ENCODE measurements around the gene OR4K14.

Gene OR4K14

GRCh38 chr14:20019257-20019865 lies at the start of gene OR4K14:
Gene OR4K14, minus strand, starts transcription at chr14:20019307. Its CDS starts 4,114 bp downstream, at chr14:20015193.
- H3K9ac ChIP-seq (ENCODE audit: low read length) = no peak within 1 kb of the TSS
- no peaks in the 10 kb centered on the region for H3K27me3 ChIP-seq (ENCODE audit: control insufficient read depth, insufficient read depth, low read length)
- H3K36me3 ChIP-seq (ENCODE audit: control insufficient read depth, insufficient read depth, low read length) = no peaks in the 10 kb centered on the region
- H3K4me3 ChIP-seq (ENCODE audit: low read length) = no peak within 1 kb of the TSS
- H3K9me3 ChIP-seq (ENCODE audit: control insufficient read depth, low read length) = no peaks in the 10 kb centered on the region
- H3K4me1 ChIP-seq (ENCODE audit: control insufficient read depth, insufficient read depth, low read length) = no peaks in the 10 kb centered on the region

GRCh38 chr14:20059745-20060144 lies 40.6 kb upstream of the OR4K14 start, which contains the start of gene OR4L1:
Gene OR4L1, plus strand, starts transcription at chr14:20060045. Its CDS starts 0 bp downstream, at chr14:20060045.
- no peaks in the 10 kb centered on the region for H3K27me3 ChIP-seq (ENCODE audit: control insufficient read depth, insufficient read depth, low read length)
- no peaks in the 10 kb centered on the region for H3K9me3 ChIP-seq (ENCODE audit: control insufficient read depth, low read length)
- no peak within 1 kb of the TSS for H3K4me3 ChIP-seq (ENCODE audit: low read length)
- no peaks in the 10 kb centered on the region for H3K4me1 ChIP-seq (ENCODE audit: control insufficient read depth, insufficient read depth, low read length)
- H3K9ac ChIP-seq (ENCODE audit: low read length) = no peak within 1 kb of the TSS
- H3K36me3 ChIP-seq (ENCODE audit: control insufficient read depth, insufficient read depth, low read length) = no peaks in the 10 kb centered on the region

GRCh38 chr14:20048202-20048601 lies 29.1 kb upstream of the OR4K14 start:
- Histone ChIP-seq H3K9me3 (ENCODE audit: control insufficient read depth, low read length) (no peaks in the 10 kb centered on the region), H3K9ac (ENCODE audit: low read length) (no peak overlapping the region), H3K36me3 (ENCODE audit: control insufficient read depth, insufficient read depth, low read length) (no peaks in the 10 kb centered on the region), H3K27me3 (ENCODE audit: control insufficient read depth, insufficient read depth, low read length) (no peaks in the 10 kb centered on the region), H3K4me3 (ENCODE audit: low read length) (no peak overlapping the region), H3K4me1 (ENCODE audit: control insufficient read depth, insufficient read depth, low read length) (no peaks in the 10 kb centered on the region)

- no peak overlapping the region for H3K4me3 ChIP-seq (ENCODE audit: low read length)
- H3K9me3 ChIP-seq (ENCODE audit: control insufficient read depth, low read length) = no peaks in the 10 kb centered on the region
- H3K36me3 ChIP-seq (ENCODE audit: control insufficient read depth, insufficient read depth, low read length) = no peaks in the 10 kb centered on the region
- H3K27me3 ChIP-seq (ENCODE audit: control insufficient read depth, insufficient read depth, low read length) = no peaks in the 10 kb centered on the region
- H3K9ac ChIP-seq (ENCODE audit: low read length) = no peak overlapping the region
- H3K4me1 ChIP-seq (ENCODE audit: control insufficient read depth, insufficient read depth, low read length) = no peaks in the 10 kb centered on the region
These were observed 25.1 kb upstream of the OR4K14 start for GRCh38 chr14:20044243-20044642.

GRCh38 chr14:20035938-20036337 lies 16.8 kb upstream of the OR4K14 start, which contains the start of gene OR4K13:
Gene OR4K13, minus strand, starts transcription at chr14:20036038. Its CDS starts 1,280 bp downstream, at chr14:20034758.
- Histone ChIP-seq H3K4me3 (ENCODE audit: low read length) (no peak within 1 kb of the TSS), H3K36me3 (ENCODE audit: control insufficient read depth, insufficient read depth, low read length) (no peaks in the 10 kb centered on the region), H3K9me3 (ENCODE audit: control insufficient read depth, low read length) (no peaks in the 10 kb centered on the region), H3K4me1 (ENCODE audit: control insufficient read depth, insufficient read depth, low read length) (no peaks in the 10 kb centered on the region), H3K27me3 (ENCODE audit: control insufficient read depth, insufficient read depth, low read length) (no peaks in the 10 kb centered on the region), H3K9ac (ENCODE audit: low read length) (no peak within 1 kb of the TSS)

- H3K4me1 ChIP-seq (ENCODE audit: control insufficient read depth, insufficient read depth, low read length) = no peaks in the 10 kb centered on the region
- no peak overlapping the region for H3K9ac ChIP-seq (ENCODE audit: low read length)
- no peaks in the 10 kb centered on the region for H3K27me3 ChIP-seq (ENCODE audit: control insufficient read depth, insufficient read depth, low read length)
- no peaks in the 10 kb centered on the region for H3K36me3 ChIP-seq (ENCODE audit: control insufficient read depth, insufficient read depth, low read length)
- H3K4me3 ChIP-seq (ENCODE audit: low read length) = no peak overlapping the region
- H3K9me3 ChIP-seq (ENCODE audit: control insufficient read depth, low read length) = no peaks in the 10 kb centered on the region
These were observed 16.3 kb upstream of the OR4K14 start for GRCh38 chr14:20035449-20035848.

GRCh38 chr14:20031058-20031457 lies 12.0 kb upstream of the OR4K14 start:
- Histone ChIP-seq H3K9me3 (ENCODE audit: control insufficient read depth, low read length) (no peaks in the 10 kb centered on the region), H3K4me1 (ENCODE audit: control insufficient read depth, insufficient read depth, low read length) (no peaks in the 10 kb centered on the region), H3K9ac (ENCODE audit: low read length) (no peak overlapping the region), H3K4me3 (ENCODE audit: low read length) (no peak overlapping the region), H3K36me3 (ENCODE audit: control insufficient read depth, insufficient read depth, low read length) (no peaks in the 10 kb centered on the region), H3K27me3 (ENCODE audit: control insufficient read depth, insufficient read depth, low read length) (no peaks in the 10 kb centered on the region)

GRCh38 chr14:20008156-20008555 lies 11.0 kb downstream of the OR4K14 start:
- no peaks in the 10 kb centered on the region for H3K4me1 ChIP-seq (ENCODE audit: control insufficient read depth, insufficient read depth, low read length)
- no peaks in the 10 kb centered on the region for H3K9me3 ChIP-seq (ENCODE audit: control insufficient read depth, low read length)
- no peaks in the 10 kb centered on the region for H3K27me3 ChIP-seq (ENCODE audit: control insufficient read depth, insufficient read depth, low read length)

GRCh38 chr14:20002319-20002718 lies 16.8 kb downstream of the OR4K14 start:
- Histone ChIP-seq H3K4me1 (ENCODE audit: control insufficient read depth, insufficient read depth, low read length) (no peaks in the 10 kb centered on the region), H3K9ac (ENCODE audit: low read length) (no peak overlapping the region), H3K27me3 (ENCODE audit: control insufficient read depth, insufficient read depth, low read length) (no peaks in the 10 kb centered on the region), H3K9me3 (ENCODE audit: control insufficient read depth, low read length) (no peaks in the 10 kb centered on the region), H3K4me3 (ENCODE audit: low read length) (no peak overlapping the region), H3K36me3 (ENCODE audit: control insufficient read depth, insufficient read depth, low read length) (no peaks in the 10 kb centered on the region)

More at GRCh38 chr14:20008156-20008555, 11.0 kb downstream of the OR4K14 start:
- Histone ChIP-seq H3K9ac (ENCODE audit: low read length) (no peak overlapping the region), H3K36me3 (ENCODE audit: control insufficient read depth, insufficient read depth, low read length) (no peaks in the 10 kb centered on the region), H3K4me3 (ENCODE audit: low read length) (no peak overlapping the region)

GRCh38 chr14:20001863-20002262 lies 17.2 kb downstream of the OR4K14 start, which contains the start of gene OR4Q2:
Gene OR4Q2, plus strand, starts transcription at chr14:20002163.
- no peaks in the 10 kb centered on the region for H3K27me3 ChIP-seq (ENCODE audit: control insufficient read depth, insufficient read depth, low read length)
- H3K9ac ChIP-seq (ENCODE audit: low read length) = no peak within 1 kb of the TSS
- H3K9me3 ChIP-seq (ENCODE audit: control insufficient read depth, low read length) = no peaks in the 10 kb centered on the region
- no peaks in the 10 kb centered on the region for H3K4me1 ChIP-seq (ENCODE audit: control insufficient read depth, insufficient read depth, low read length)
- no peaks in the 10 kb centered on the region for H3K36me3 ChIP-seq (ENCODE audit: control insufficient read depth, insufficient read depth, low read length)
- no peak within 1 kb of the TSS for H3K4me3 ChIP-seq (ENCODE audit: low read length)

- Histone ChIP-seq H3K36me3 (ENCODE audit: control insufficient read depth, insufficient read depth, low read length) (no peaks in the 10 kb centered on the region), H3K27me3 (ENCODE audit: control insufficient read depth, insufficient read depth, low read length) (no peaks in the 10 kb centered on the region), H3K9me3 (ENCODE audit: control insufficient read depth, low read length) (no peaks in the 10 kb centered on the region), H3K9ac (ENCODE audit: low read length) (no peak overlapping the region), H3K4me1 (ENCODE audit: control insufficient read depth, insufficient read depth, low read length) (no peaks in the 10 kb centered on the region), H3K4me3 (ENCODE audit: low read length) (no peak overlapping the region)
These were observed 25.7 kb downstream of the OR4K14 start for GRCh38 chr14:19993438-19993837.

GRCh38 chr14:19975291-19975690 lies 43.8 kb downstream of the OR4K14 start, which contains the start of gene OR4K15:
Gene OR4K15, plus strand, starts transcription at chr14:19975591. Its CDS starts 0 bp downstream, at chr14:19975591.
- Histone ChIP-seq H3K4me1 (ENCODE audit: control insufficient read depth, insufficient read depth, low read length) (no peaks in the 10 kb centered on the region), H3K9me3 (ENCODE audit: control insufficient read depth, low read length) (no peaks in the 10 kb centered on the region), H3K4me3 (ENCODE audit: low read length) (no peak within 1 kb of the TSS), H3K36me3 (ENCODE audit: control insufficient read depth, insufficient read depth, low read length) (no peaks in the 10 kb centered on the region), H3K27me3 (ENCODE audit: control insufficient read depth, insufficient read depth, low read length) (no peaks in the 10 kb centered on the region), H3K9ac (ENCODE audit: low read length) (no peak within 1 kb of the TSS)
